Nephron (organoid): ENCODE measurements around the gene C20orf204.
A peak's percentile ranks its signal among the peaks of the same experiment; 100 is the strongest.

Experiments used
- H3K27ac Mint-ChIP-seq, 3 experiments: 2 replicates each; pipeline ENCODE4 v1.8.0; 2020; ENCODE audit warnings: mixed read lengths in 3 of 3, mild to moderate bottlenecking in 2 of 3, moderate library complexity in 1 of 3
- H3K27me3 Mint-ChIP-seq: 2 replicates; pipeline ENCODE4 v1.8.0; 2021; ENCODE audit warnings: low read depth, mild to moderate bottlenecking, moderate library complexity, mixed read lengths
- H3K36me3 Mint-ChIP-seq: 2 replicates; pipeline ENCODE4 v1.8.0; 2020; ENCODE audit warnings: low read depth, mixed read lengths
- H3K4me1 Mint-ChIP-seq: 2 replicates; pipeline ENCODE4 v1.8.0; 2020; ENCODE audit warnings: mixed read lengths
- H3K4me3 Mint-ChIP-seq, 3 experiments: 2 replicates each; pipeline ENCODE4 v1.8.0; 2020; ENCODE audit warnings: mild to moderate bottlenecking in 3 of 3, mixed read lengths in 3 of 3, moderate library complexity in 2 of 3
- H3K9me3 Mint-ChIP-seq: 2 replicates; pipeline ENCODE4 v1.8.0; 2020; ENCODE audit warnings: mixed read lengths
- CTCF ChIP-seq, 3 experiments: fragments of 200-600 bp; sonication (generic); IDR thresholded peaks; one replicate each; pipeline ENCODE4 v1.5.0; 2021; ENCODE audit warnings: antibody characterized with exemption in 3 of 3; ENCODE audit not compliant: unreplicated experiment in 3 of 3

The C20orf204 gene

DNA sequence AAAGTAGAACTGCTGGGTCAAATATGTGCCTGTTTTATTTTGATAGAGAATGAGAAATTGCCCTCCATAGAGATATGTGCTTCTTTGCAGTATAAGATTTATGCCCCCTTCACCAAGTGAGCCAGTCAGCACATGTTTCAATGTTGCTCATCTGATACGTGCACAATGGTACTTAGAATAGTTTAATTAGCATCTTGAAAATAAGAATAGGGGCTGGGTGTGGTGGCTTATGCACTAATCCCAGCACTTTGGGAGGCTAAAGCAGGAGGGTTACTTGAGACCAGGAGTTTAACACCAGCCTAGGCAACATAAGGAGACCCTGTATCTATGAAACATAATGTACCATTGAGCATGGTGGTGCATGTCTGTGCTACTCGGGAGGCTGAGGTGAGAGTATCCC lies 20.3 kb upstream of the C20orf204 start:
- no peaks in the 10 kb centered on the region for H3K4me1 Mint-ChIP-seq
- no peak overlapping the region for H3K4me3 Mint-ChIP-seq
- no peak for TF ChIP-seq CTCF (IDR thresholded peaks at IDR 0.05; ENCODE audit: unreplicated experiment in 3 of 3)
- H3K9me3 Mint-ChIP-seq, result no peaks in the 10 kb centered on the region
- no peaks in the 10 kb centered on the region for H3K27me3 Mint-ChIP-seq
- peaks cover 65% of the 10 kb centered on the region for H3K36me3 Mint-ChIP-seq
- H3K27ac Mint-ChIP-seq, result no peak overlapping the region

DNA sequence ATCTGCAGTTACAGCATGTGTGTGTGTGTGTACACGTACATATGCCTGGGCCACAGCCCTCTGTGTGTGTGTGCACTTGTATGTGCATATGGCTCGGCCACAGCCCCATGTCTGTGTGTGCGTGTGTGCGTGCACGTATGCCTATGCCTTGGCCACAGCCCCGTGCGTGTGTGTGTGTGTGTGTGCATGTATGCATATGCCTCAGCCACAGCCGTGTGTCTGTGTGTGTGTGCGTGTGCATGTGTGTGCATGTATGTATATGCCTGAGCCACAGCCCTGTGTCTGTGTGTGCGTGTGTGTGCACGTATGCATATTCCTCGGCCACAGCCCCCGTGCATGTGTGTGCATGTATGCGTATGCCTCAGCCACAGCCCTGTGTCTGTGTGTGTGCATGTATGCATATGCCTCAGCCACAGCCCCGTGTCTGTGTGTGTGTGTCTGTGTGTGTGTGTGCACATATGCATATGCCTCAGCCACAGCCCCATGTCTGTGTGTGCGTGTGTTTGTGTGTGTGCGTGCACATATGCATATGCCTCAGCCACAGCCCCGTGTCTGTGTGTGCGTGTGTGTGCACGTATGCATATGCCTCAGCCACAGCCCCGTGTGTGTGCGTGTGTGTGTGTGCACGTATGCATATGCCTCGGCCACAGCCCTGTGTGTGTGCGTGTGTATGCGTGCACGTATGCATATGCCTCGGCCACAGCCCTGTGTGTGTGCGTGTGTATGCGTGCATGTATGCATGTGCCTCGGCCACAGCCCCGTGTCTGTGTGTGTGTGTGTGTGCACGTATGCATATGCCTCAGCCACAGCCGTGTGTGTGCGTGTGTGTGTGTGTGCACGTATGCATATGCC lies 14.6 kb upstream of the C20orf204 start:
- Mint-ChIP-seq H3K9me3 (no peaks in the 10 kb centered on the region), H3K27me3 (no peaks in the 10 kb centered on the region), H3K4me3 (no peak overlapping the region), H3K36me3 (peaks cover 70% of the 10 kb centered on the region), H3K4me1 (no peaks in the 10 kb centered on the region), H3K27ac (no peak overlapping the region)
- no peak for TF ChIP-seq CTCF (IDR thresholded peaks at IDR 0.05; ENCODE audit: unreplicated experiment in 3 of 3)

DNA sequence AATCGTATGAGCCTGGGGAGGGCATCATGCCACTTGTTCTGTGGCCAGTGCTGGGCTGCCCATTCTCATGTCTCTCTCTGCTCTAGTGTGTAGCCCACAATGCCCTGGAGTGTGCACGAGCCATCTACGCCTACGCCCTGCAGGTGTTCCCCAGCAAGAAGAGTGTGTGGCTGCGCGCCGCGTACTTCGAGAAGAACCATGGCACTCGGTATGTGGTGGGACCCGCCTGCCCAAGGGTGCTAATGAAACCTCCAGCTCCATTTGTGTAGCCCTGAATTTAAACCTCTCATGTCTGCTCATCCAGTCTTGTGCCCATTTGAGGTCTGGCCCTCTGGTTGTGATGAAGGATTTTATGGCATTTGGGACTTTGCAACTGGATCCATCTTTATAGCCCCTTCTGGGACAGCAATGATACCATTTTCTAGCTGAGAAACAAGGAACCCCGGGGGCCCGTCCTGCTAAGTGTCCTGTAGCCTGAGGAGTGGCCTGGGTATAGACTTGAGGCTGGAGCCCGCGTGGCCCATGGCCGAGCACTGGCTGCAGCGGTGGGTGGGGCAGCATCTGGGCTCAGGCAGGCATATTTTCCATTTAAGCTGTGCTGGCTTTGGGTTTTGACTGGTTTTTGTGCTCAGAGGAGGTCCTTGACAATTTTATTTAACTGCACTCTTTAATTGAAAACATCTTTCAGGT lies 13.2 kb upstream of the C20orf204 start:
- no peaks in the 10 kb centered on the region for H3K9me3 Mint-ChIP-seq
- H3K4me3 Mint-ChIP-seq, result no peak overlapping the region
- H3K27me3 Mint-ChIP-seq, result no peaks in the 10 kb centered on the region
- no peak overlapping the region for H3K27ac Mint-ChIP-seq
- TF ChIP-seq CTCF (IDR thresholded peaks at IDR 0.05; ENCODE audit: unreplicated experiment in 3 of 3), result no peak
- H3K4me1 Mint-ChIP-seq, result no peaks in the 10 kb centered on the region
- H3K36me3 Mint-ChIP-seq, result peaks cover 71% of the 10 kb centered on the region

GRCh38 chr20:64023361-64024140 lies 12.4 kb upstream of the C20orf204 start:
- Mint-ChIP-seq H3K4me1 (no peaks in the 10 kb centered on the region), H3K27me3 (peaks cover 3% of the 10 kb centered on the region), H3K4me3 (no peak overlapping the region), H3K9me3 (no peaks in the 10 kb centered on the region), H3K27ac (peak overlapping the region in 1 of 3 experiments; percentile 58), H3K36me3 (peaks cover 70% of the 10 kb centered on the region)
- TF ChIP-seq CTCF (IDR thresholded peaks at IDR 0.05; ENCODE audit: unreplicated experiment in 3 of 3), result no peak

- TF ChIP-seq CTCF (IDR thresholded peaks at IDR 0.05; ENCODE audit: unreplicated experiment in 3 of 3), result no peak
- Mint-ChIP-seq H3K9me3 (no peaks in the 10 kb centered on the region), H3K27me3 (peaks cover 3% of the 10 kb centered on the region), H3K36me3 (peaks cover 68% of the 10 kb centered on the region), H3K4me3 (no peak overlapping the region), H3K4me1 (no peaks in the 10 kb centered on the region), H3K27ac (peak overlapping the region in 1 of 3 experiments; percentile 58)
These were observed 11.6 kb upstream of the C20orf204 start for GRCh38 chr20:64024141-64024990.
